HEK293 (cell line): Measurements from ENCODE around the gene MIR17HG.

Source experiments
- CTCF ChIA-PET: fragments of 350-600 bp; formaldehyde crosslinking; extraction: SDS; loops from one replicate; lab custom pipeline; 2021; ENCODE audit warnings: antibody characterized with exemption; lab: Yijun Ruan, JAX
- POLR2A ChIA-PET: fragments of 300-600 bp; formaldehyde crosslinking; extraction: SDS; loops from one replicate; lab custom pipeline; 2020; ENCODE audit warnings: antibody characterized with exemption, inconsistent platforms; lab: Yijun Ruan, JAX
- H3K27ac ChIP-seq: fragments of 200-500 bp; sonication (Bioruptor generic); 2 replicates; pipeline ENCODE4 v1.5.1; 2014; ENCODE audit warnings: low read depth, low read length, control low read depth, inconsistent platforms; ENCODE audit errors: extremely low read depth
- H3K36me3 ChIP-seq, 2 experiments: fragments of 200-500 bp in 1 of 2; sonication (Bioruptor generic) in 1 of 2; 1 replicate in 1 of 2; 2 replicates in 1 of 2; pipeline ENCODE4 v1.5.1; 2014 to 2017; ENCODE audit warnings: inconsistent platforms in 2 of 2, low read length in 2 of 2; ENCODE audit not compliant: control insufficient read depth in 2 of 2, insufficient read depth in 1 of 2
- H3K4me1 ChIP-seq: fragments of 200-500 bp; sonication (Bioruptor generic); 2 replicates; pipeline ENCODE4 v1.5.1; 2014; ENCODE audit warnings: mild to moderate bottlenecking, low read length, inconsistent platforms; ENCODE audit not compliant: control insufficient read depth, insufficient read depth
- H3K4me3 ChIP-seq: 2 replicates; pipeline ENCODE4 v1.5.1; 2011; ENCODE audit warnings: low read depth, mild to moderate bottlenecking, control low read depth, low read length, moderate library complexity
- H3K9me3 ChIP-seq: fragments of 200-500 bp; sonication (Bioruptor generic); 2 replicates; pipeline ENCODE4 v1.5.1; 2014; ENCODE audit warnings: low read depth, low read length, inconsistent platforms; ENCODE audit not compliant: control insufficient read depth, insufficient read depth
- BCL11A ChIP-seq: fragments of 450-650 bp; formaldehyde crosslinking; IDR thresholded peaks from 2 replicates; pipeline ENCODE4 v1.5.1; 2016; ENCODE audit warnings: low read depth, missing biosample characterization, missing genetic modification characterization
- INSM2 ChIP-seq: fragments of 450-650 bp; formaldehyde crosslinking; IDR thresholded peaks from 2 replicates; pipeline ENCODE4 v1.5.1; 2016; ENCODE audit warnings: missing biosample characterization, missing genetic modification characterization
- SP7 ChIP-seq: fragments of 450-650 bp; formaldehyde crosslinking; IDR thresholded peaks from 2 replicates; pipeline ENCODE4 v1.5.1; 2016; ENCODE audit warnings: missing biosample characterization, missing genetic modification characterization
- YY1 ChIP-seq: fragments of 450-650 bp; formaldehyde crosslinking; IDR thresholded peaks from 2 replicates; pipeline ENCODE4 v1.5.1; 2018; ENCODE audit warnings: missing biosample characterization, missing genetic modification characterization
- ZBTB21 ChIP-seq: fragments of 450-650 bp; formaldehyde crosslinking; IDR thresholded peaks from 2 replicates; pipeline ENCODE4 v1.5.1; 2017; ENCODE audit warnings: missing biosample characterization, missing genetic modification characterization
- ZBTB7A ChIP-seq: fragments of 450-650 bp; formaldehyde crosslinking; IDR thresholded peaks from 2 replicates; pipeline ENCODE4 v1.5.1; 2016; ENCODE audit warnings: low read depth, missing biosample characterization, missing genetic modification characterization
- ZNF10 ChIP-seq: fragments of 450-650 bp; formaldehyde crosslinking; IDR thresholded peaks from 2 replicates; pipeline ENCODE4 v1.5.1; 2017; ENCODE audit warnings: missing biosample characterization, missing genetic modification characterization
- ZNF211 ChIP-seq: fragments of 450-650 bp; formaldehyde crosslinking; IDR thresholded peaks from 2 replicates; pipeline ENCODE4 v1.5.1; 2016; ENCODE audit warnings: low read depth, missing biosample characterization, missing genetic modification characterization
- ZNF324 ChIP-seq: fragments of 450-650 bp; formaldehyde crosslinking; IDR thresholded peaks from 2 replicates; pipeline ENCODE4 v1.5.1; 2016; ENCODE audit warnings: missing biosample characterization, missing genetic modification characterization
- ZNF529 ChIP-seq: fragments of 450-650 bp; formaldehyde crosslinking; IDR thresholded peaks from 2 replicates; pipeline ENCODE4 v1.5.1; 2017; ENCODE audit warnings: missing genetic modification characterization, missing biosample characterization; ENCODE audit not compliant: insufficient replicate concordance
- ZSCAN4 ChIP-seq: fragments of 450-650 bp; formaldehyde crosslinking; IDR thresholded peaks from 2 replicates; pipeline ENCODE4 v1.5.1; 2017; ENCODE audit warnings: missing biosample characterization, missing genetic modification characterization
- ZXDB ChIP-seq: fragments of 450-650 bp; formaldehyde crosslinking; IDR thresholded peaks from 2 replicates; pipeline ENCODE4 v1.5.1; 2016; ENCODE audit warnings: missing biosample characterization, missing genetic modification characterization
- TF ChIP-seq, protein P1 (sequence below): fragments of 450-650 bp; formaldehyde crosslinking; IDR thresholded peaks from 2 replicates; pipeline ENCODE4 v1.5.1; 2016; ENCODE audit warnings: missing biosample characterization, missing genetic modification characterization
- TF ChIP-seq, protein P2 (sequence below): fragments of 450-650 bp; formaldehyde crosslinking; IDR thresholded peaks from 2 replicates; pipeline ENCODE4 v1.5.1; 2016; ENCODE audit warnings: missing biosample characterization, missing genetic modification characterization
- TF ChIP-seq, protein P3 (sequence below): fragments of 450-650 bp; formaldehyde crosslinking; IDR thresholded peaks from 2 replicates; pipeline ENCODE4 v1.5.1; 2016; ENCODE audit warnings: missing biosample characterization, missing genetic modification characterization

The MIR17HG gene

DNA sequence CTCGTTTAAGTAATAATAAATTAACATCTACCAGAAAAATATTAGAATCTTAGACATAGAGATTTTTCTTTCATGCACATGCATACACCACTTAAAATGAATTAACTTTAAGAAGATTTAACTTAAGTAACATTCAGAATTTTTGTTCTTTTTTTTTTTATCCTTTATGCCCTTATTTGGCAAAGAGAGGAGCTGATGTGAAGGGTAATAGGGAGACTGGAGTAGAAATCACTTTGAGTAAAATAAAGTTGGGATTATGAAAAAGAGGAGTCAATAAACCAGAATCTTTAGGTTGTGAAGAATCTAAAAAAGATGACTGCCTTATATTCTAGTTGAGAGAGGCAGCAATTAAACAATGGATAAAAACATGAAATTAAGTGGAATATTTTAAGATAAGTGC lies 18.8 kb upstream of the MIR17HG start:
- Histone ChIP-seq H3K27ac (no peak overlapping the region), H3K4me1 (no peaks in the 10 kb centered on the region), H3K4me3 (no peak overlapping the region), H3K9me3 (no peaks in the 10 kb centered on the region), H3K36me3 (no peaks in the 10 kb centered on the region)
- POLR2A ChIA-PET = no interaction called here
- CTCF ChIA-PET = no interaction called here
- TF ChIP-seq INSM2 (tag by site-specific recombination) (no peak), SP7 (tag by site-specific recombination) (no peak), YY1 (no peak), ZSCAN4 (tag by site-specific recombination) (no peak), ZNF10 (no peak)
- TF ChIP-seq, protein P1, sequence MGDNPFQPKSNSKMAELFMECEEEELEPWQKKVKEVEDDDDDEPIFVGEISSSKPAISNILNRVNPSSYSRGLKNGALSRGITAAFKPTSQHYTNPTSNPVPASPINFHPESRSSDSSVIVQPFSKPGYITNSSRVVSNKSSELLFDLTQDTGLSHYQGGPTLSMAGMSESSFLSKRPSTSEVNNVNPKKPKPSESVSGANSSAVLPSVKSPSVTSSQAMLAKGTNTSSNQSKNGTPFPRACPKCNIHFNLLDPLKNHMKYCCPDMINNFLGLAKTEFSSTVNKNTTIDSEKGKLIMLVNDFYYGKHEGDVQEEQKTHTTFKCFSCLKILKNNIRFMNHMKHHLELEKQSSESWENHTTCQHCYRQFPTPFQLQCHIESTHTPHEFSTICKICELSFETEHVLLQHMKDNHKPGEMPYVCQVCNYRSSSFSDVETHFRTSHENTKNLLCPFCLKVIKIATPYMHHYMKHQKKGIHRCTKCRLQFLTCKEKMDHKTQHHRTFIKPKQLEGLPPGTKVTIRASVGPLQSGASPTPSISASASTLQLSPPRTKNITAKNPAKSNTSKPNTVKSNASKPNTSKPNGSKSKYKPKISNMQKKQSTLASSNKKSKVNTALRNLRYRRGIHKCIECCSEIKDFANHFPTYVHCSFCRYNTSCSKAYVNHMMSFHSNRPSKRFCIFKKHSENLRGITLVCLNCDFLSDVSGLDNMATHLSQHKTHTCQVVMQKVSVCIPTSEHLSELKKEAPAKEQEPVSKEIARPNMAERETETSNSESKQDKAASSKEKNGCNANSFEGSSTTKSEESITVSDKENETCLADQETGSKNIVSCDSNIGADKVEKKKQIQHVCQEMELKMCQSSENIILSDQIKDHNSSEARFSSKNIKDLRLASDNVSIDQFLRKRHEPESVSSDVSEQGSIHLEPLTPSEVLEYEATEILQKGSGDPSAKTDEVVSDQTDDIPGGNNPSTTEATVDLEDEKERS (tag by site-specific recombination) = no peak

- Histone ChIP-seq H3K9me3 (no peaks in the 10 kb centered on the region), H3K4me1 (no peaks in the 10 kb centered on the region), H3K36me3 (no peaks in the 10 kb centered on the region), H3K27ac (no peak overlapping the region)
- no peak for TF ChIP-seq ZBTB7A (tag by site-specific recombination)
- TF ChIP-seq ZXDB (tag by site-specific recombination) = no peak
- no peak for TF ChIP-seq ZNF324 (tag by site-specific recombination)
- TF ChIP-seq ZBTB21 (tag by site-specific recombination) = no peak
- no peak for TF ChIP-seq BCL11A (tag by site-specific recombination)
- no peak for TF ChIP-seq ZNF211
- TF ChIP-seq, protein P2, sequence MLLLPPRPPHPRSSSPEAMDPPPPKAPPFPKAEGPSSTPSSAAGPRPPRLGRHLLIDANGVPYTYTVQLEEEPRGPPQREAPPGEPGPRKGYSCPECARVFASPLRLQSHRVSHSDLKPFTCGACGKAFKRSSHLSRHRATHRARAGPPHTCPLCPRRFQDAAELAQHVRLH (tag by site-specific recombination) = no peak
- TF ChIP-seq, protein P3, sequence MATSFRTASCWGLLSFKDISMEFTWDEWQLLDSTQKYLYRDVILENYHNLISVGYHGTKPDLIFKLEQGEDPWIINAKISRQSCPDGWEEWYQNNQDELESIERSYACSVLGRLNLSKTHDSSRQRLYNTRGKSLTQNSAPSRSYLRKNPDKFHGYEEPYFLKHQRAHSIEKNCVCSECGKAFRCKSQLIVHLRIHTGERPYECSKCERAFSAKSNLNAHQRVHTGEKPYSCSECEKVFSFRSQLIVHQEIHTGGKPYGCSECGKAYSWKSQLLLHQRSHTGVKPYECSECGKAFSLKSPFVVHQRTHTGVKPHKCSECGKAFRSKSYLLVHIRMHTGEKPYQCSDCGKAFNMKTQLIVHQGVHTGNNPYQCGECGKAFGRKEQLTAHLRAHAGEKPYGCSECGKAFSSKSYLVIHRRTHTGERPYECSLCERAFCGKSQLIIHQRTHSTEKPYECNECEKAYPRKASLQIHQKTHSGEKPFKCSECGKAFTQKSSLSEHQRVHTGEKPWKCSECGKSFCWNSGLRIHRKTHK = no peak
- no peak for TF ChIP-seq ZNF529 (tag by site-specific recombination)
- TF ChIP-seq, all 188 proteins: peak for 0
- no peak overlapping the region for H3K4me3 ChIP-seq
- ChIA-PET CTCF (no interaction called here), POLR2A (no interaction called here)
These were observed 17.8 kb upstream of the MIR17HG start for GRCh38 chr13:91329733-91330132.
